Stimulated activated naive CD4-positive, alpha-beta T cell treated with Interleukin-2 at 50 U/mL for 16 hours (primary cell): ENCODE data around the gene WNT9A.
A peak's percentile ranks its signal among the peaks of the same experiment; 100 is the strongest.

ENCODE experiments used
- DNase-seq: peaks from one replicate; lab custom pipeline; 2025; lab: John Stamatoyannopoulos, UW

The WNT9A gene

GRCh38 chr1:227897704-227898438 lies 49.9 kb downstream of the WNT9A start:
- no peak for DNase-seq

GRCh38 chr1:227896710-227897655 lies 50.7 kb downstream of the WNT9A start:
- no peak for DNase-seq

DNA sequence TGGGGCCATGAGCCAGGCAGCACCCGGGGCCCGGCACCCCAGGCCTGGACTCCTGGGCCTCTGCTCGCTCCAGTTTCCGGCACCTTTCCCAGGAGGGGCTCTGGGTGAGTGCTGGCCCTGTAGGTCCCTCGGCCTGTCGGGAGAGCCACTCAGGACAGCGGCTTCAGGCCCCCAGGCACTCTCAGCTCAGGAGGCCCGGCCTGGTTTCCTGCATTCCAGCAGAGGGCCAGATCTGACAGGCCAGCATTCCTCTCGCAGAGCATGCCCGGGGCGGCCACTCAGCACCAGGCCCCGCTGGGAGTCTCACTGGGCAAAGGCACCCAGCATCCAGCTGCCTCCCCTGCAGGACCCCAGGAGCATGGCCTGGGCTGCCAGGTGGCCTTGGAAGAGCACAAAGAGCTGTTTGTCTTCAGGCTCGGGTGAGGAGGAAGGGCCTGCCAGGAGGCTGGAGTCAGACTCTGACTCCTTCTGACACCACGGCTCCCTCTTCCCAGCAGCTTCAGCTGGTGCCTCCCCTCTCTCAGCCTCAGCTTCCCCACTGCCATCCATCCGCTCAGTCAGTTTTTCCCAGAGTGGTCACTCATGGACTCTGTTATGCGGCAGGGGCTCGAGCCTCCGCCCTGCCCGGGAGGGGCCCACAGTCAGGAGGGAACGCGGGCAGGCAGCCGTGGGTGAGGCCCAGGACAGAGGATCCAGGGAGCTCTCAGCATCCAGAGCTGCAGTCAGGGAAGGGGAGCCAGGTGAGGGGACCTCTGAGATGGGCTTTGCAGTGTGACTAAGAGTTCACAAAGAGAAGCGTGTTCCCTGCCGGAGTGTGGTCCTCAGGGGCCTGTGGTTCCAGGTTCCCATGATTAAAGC lies 51.7 kb downstream of the WNT9A start:
- no peak for DNase-seq

DNA sequence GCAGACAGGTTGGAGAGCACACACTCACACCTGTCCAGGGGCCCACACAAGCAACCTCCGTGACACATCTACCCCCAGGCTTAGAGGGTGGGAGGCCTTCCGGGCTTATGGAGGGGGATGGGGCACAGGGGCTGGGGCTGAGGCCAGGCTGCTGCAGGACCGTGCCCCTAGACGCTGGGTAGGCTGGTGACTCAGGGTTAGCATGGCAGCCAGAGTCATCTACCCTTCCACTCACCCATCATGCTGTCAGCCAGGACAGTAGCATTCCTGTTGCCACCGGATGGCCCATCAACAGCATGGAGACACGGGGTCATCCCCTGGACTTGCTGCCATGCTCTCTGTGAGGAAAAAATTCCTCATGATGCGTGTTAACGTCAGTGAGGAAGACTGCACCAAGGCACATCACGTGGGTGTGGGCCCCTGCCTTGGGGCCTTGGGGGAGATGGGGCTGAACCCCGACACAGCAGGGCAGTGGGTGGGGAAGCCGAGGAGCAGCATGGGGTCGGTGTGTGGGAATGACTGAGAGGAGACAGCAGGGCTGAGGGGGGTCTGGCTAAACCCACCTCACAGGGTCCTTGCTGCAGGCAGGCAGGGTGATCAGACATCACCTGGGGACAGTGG lies 52.8 kb downstream of the WNT9A start:
- DNase-seq: no peak

DNA sequence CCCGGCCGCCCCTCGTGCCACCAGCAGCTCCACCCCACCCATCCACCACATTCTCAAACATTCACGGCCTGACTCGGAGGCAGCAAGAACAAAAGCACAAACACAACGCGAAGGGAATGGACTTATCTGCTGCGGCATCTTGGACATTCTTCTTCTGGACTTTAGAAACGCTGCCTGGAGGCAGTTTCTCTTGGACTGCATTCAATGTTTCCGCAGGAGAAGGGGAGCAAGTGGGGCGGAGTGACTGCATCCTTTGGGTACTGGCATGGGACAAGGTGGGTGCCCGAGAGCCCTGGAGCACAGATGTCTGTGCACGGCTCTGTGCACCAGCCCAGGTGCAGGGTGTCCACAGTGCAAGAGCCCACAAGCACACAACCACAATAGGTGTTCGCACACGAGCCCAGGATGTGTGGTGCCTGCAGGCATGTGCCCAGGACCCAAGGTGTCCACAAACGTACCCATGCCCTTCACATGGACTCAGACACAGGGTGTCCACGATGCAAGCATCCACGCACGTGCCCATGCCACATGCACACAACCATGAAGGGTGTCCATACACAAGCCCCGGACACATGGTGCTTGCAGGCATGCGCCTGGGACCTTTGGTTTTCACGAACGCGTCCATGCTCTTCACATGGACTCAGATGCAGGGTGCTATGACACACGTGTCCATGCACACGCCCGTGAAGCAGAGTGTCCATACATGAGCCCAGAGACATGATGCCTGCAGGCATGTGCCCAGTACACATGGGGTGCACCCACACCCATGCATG lies 53.6 kb downstream of the WNT9A start:
- DNase-seq: no peak

DNA sequence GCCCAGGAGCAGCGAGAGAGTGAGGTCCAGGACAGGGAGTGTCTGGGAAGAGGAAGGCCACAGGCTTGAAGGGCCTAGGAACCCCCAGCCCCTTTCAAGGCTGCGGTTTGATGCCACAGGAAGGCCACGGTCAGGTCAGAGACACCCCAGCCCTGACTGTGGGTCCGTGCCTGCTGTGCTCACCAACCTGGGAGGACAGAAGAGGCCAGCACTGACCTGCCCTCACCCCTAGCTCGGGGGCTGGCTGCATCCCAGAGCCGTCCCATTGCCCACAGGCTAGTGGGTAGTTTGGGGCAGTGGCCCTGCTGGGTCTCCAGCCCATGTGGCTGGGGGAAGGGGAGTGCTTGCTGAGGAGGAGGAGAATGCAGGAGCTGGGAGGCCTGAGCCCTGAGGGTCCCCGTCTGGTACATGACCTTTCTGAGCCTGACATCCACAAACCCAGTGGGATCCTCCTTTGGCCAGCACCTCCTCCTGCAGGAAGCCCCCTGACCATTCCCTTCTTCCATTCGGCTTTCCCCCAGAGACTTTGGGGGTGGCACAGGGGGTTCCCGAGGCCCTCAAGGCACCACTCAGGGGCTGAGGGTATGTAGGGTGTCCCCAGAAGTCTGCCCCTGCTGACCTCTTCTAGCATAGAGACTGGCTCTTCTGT lies 54.3 kb downstream of the WNT9A start:
- DNase-seq: no peak

GRCh38 chr1:227892489-227893299 lies 55.0 kb downstream of the WNT9A start:
- no peak for DNase-seq

- DNase-seq: no peak
Observed at GRCh38 chr1:227891955-227892488, 55.7 kb downstream of the WNT9A start.

DNA sequence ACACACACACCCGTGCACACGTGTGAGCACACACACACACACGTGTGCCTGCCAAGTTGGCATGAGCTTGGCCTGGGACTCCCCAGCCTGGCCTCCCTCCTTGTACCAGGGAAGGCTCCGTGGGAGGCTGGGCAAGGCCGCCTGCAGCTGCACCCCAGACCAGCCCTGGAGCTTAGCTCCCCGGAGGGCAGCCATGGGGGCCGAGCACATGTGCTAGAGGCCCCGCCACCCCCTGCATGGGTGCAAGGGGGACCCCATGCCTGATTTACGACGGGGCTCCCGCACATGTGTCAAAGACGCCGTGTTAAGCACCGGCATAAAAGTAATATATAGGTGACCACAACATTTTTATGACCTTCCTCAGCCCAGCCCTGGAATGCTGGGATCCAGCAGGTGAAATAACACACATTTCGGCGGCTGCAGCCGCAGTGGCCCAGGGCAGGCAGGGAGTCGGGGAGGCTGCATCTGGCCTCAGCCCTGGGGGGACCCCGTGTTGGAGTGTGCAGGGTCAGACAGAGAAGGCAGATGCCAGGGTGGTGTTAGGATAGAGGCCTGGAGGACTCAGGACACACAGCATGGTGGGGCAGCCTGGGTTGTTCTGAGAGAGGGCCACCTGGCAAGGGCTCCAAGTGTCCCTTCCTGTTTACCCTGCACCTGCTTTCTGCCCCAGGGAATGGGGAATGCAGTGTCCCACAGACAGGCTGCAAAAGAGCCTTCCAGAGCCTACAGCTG lies 56.3 kb downstream of the WNT9A start:
- no peak for DNase-seq

DNA sequence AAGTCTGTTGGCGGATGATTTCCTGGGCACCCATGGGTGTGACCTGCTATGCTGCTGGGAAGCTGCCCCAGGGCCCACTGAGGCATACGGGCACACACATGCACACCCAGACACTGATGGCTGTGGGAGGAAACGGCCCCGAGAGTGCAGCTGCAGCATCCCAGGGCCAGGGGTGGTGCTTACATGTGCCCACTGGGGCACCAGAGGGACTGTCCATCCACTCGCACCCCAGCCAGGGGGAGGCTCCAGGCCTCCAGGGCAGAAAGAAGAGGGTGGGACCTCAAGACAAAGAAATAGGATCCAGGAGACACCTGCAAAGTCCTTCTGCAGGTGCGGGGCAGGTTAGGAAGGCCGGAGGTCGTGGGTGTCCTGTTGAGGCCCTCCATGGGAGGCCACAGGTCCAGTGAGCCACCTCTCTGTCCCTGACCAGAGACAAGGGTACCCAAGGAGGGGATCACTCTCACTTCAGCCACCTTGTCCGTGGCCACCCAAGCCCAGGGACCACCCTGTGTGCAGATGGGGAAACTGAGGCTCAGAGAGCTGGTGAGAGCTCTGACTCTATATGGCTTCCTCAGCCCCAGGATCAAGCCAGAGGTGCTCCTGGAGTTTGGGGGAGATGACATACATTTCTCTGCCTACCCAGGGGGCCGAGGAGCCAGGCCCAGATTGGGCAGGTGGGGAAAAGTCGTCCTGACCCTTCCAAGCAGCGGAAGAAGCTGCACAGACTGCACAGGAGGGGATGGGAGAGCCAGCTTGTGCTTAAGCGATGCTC lies 57.1 kb downstream of the WNT9A start:
- DNase-seq: no peak

DNA sequence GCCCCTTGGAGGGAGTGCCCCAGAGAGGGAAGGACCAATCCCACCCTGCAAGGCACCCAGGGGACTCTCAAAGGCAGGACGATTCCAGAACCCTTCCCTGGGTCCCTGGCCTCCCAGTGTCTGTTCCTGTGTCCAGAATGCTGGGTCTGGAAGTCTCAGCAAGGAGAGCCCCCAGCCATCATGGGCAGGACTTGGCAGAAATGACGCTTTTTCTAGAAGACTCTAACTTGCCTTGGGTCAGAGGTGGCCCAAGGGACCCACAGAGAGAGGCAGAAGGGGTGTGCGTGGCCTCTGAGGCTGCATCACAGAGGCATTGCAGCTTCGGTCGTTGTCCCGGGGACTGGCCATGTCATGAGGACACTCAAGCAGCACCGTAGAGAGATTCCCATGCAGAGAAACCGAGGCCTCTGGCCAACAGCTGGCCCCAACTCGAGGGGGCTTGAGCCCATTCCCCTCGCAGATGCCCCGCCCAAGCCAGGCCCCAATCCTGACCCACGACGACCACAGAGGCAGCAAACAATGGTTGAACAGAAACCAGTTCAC lies 57.8 kb downstream of the WNT9A start:
- DNase-seq: no peak

DNA sequence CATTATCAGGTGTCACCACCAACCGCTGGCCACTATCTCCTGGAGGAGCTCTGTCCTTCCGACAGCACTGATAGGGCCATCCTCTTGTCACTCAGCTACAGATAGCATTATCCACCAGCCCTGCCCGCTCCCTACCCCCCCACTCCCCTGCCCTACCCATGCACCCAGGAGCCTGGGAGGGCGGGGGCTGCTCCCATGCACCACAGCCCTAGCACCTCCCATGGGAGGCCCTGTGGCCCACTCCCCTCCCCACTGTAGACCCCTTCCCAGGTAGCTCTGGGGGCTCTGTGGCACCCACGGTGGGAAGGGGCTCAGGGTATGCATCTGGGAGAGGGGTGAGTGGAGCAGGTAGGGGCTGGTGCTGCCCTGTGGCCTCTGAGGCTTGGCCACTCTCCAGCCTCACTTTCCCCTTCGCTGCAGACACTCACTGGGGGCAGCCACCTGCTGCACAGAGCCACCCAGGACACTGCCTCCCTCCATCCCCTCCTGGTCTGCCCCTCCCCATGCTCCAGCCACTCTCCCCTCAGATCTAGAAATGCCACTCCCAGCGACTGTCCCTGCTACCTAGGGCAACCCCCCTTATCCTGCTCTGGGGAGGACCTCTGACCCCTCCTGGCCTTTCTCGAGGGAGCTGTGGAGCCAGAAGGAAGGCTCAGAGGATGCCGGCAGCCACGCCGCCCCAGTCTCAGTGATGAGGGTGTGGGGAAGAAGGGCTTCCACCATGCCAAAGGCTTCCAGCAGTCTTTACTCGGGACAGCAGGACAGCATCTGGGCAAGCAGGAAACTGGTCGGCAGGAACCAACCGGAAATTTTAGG lies 58.5 kb downstream of the WNT9A start:
- no peak for DNase-seq

DNA sequence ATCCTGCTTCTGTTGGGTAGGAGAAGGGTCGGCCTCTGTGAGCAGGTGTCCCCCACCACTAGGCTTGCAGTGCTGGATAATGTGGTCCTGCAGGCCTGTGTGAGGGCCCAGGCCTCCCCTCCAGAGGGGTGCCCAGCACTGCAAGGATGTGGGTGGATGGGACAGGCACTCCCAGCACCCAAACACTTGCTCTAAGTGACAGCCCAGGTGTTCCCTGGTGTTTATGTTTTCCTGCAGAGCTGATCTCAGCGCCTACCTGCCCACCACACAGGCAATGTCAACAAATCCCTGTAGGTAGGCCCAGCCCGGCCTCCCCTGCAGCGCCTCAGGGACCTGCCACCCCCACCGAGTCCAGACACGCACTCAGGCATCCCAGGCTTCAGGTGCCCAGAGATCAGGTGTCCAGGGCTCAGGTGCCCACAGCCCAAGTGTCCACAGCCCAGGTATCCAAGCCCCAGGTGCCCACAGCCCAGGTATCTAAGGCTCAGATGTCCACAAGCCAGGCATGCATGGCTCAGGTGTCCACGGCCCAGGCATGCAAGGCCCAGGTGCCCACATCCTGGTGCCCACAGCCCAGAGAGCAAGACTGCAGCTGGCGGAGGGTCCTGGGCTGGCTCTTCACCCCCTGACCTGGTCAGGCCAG lies 59.2 kb downstream of the WNT9A start:
- no peak for DNase-seq

DNA sequence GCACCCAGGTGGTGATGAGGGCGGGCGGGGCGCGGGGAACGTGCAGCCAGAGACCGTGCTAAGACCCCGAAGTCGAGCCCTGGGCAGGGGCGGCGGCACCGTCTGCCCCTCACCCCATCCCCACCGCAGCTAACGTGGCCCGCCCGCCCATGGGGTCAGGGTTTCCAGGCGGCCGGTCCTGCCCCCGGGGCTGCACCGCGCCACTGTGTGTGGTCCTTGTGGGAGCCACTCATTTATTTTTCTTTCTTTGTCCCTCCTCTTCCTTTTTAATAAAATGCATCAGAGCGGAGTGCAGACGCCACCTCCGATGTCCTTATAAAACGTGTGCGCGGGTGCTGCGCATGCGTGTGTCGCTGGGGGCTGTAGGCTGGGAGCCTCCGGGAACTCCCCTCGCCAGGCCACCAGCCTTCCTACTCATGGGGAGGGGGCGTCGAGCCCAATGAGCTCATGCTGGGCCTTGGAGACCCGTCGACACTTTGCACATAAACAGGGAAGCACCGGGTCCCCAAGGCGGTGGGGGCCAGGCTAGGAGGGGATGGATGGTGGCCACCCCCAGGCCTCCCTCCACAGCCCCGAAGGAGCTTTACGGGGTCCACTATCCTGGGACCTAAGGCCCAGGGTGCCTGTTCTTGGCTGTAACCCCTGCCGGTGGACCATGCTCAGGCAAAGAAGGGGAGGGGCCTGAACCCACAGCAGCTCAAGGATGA lies 59.9 kb downstream of the WNT9A start:
- peak; percentile 17 for DNase-seq

DNA sequence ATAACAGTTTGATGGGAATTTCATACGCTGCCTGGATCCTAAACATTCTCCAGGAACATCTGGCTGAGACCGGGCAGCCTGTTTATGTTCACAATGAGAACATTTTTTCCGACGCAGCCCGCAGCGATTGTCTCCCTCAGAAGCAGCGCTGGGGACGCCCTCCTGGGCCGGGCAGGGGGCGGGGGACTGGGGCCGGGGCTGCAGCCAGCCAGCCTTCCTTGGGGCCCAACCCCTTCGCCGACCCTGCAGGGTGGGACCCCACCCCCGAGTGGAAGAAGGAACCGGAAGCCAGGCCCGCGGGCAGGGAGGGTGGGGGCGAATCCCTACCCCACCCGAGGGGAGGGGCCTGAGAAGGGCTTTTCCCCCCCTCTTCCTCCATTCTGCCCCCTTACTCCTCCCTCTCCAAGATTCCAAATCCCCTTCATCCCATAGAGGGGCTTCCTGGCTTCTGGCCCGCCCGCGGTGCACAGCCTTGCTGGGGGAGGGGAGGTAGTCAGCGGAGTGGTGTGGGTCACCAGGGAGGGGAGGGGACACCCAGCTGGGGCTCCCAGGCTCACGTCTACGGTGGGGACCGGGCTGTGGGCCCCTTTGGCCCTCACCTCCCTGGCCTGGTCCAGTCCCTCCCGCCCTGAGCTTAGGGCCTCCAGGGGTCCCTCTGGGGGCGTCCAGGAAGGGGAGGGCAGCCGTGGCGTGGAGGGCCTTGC lies 60.6 kb downstream of the WNT9A start:
- DNase-seq: peak; percentile 29
